UCSD-AML1 (cell line): Measurements from ENCODE around the gene KRT14.

ENCODE experiments used
- DNase-seq: peaks from one replicate; lab custom pipeline; 2025; ENCODE audit not compliant: unreplicated experiment; lab: John Stamatoyannopoulos, UW

Gene KRT14

DNA sequence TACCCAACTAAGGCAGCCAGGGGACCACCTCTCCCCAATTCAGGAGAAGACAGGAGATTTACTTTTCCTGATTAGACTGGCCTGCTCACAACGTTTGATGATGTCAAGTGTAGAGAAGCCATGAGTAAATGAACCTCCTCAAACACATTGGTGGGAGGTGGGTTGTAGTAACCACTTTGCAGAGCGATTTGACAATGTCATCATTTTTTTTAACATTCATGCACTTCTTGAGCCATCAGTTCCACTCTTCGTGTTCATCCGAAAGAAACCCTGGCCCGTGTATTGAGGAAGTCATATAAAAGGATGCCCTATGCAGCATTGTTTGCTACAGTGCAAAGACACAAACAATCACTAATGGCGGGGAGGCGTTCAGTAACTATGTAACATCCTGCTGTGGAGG lies 53.1 kb downstream of the KRT14 start:
- no peak for DNase-seq

DNA sequence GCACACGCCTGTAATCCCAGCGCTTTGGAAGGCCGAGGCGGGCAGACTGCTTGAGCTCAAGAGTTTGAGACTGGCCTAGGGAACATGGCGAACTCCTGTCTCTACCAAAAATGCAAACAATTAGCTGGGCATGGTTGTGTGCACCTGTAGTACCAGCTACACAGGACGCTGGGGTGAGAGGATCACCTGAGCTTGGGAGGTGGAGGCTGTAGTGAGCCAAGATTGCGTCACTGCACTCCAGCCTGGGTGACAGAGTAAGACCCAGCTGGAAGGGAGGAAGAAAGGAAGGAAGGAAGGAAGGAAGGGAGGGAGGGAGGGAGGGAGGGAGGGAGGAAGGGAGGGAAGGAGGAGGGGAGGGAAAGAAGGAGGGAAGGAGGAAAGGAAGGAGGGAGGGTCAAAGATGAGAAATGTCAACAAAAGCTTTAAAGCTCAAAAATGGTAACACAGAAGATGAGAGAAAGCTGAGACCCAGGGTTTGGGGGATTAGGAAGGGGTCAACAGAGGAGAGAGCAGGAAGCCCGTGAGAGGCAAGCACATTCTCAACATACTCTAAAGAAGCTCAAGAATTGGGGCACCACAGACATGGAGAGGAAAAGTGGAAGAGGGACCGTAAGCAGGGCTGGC lies 53.6 kb downstream of the KRT14 start:
- DNase-seq: no peak
